GM21737 (cell line): Measurements from ENCODE around the gene YY1AP1.
"Not testable (repeated sequence)": the region's sequence is repeated elsewhere in the genome, so short reads cannot be mapped to it uniquely, and the experiment has no call there.

ENCODE experiments used
- ATAC-seq: cut with Tn5 transposase; IDR thresholded peaks from one replicate; pipeline ENCODE4 v1.9.1; 2021; ENCODE audit warnings: mild to moderate bottlenecking, moderate library complexity; ENCODE audit not compliant: unreplicated experiment

The YY1AP1 gene, protein sequence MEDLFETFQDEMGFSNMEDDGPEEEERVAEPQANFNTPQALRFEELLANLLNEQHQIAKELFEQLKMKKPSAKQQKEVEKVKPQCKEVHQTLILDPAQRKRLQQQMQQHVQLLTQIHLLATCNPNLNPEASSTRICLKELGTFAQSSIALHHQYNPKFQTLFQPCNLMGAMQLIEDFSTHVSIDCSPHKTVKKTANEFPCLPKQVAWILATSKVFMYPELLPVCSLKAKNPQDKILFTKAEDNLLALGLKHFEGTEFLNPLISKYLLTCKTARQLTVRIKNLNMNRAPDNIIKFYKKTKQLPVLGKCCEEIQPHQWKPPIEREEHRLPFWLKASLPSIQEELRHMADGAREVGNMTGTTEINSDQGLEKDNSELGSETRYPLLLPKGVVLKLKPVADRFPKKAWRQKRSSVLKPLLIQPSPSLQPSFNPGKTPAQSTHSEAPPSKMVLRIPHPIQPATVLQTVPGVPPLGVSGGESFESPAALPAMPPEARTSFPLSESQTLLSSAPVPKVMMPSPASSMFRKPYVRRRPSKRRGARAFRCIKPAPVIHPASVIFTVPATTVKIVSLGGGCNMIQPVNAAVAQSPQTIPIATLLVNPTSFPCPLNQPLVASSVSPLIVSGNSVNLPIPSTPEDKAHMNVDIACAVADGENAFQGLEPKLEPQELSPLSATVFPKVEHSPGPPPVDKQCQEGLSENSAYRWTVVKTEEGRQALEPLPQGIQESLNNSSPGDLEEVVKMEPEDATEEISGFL

DNA sequence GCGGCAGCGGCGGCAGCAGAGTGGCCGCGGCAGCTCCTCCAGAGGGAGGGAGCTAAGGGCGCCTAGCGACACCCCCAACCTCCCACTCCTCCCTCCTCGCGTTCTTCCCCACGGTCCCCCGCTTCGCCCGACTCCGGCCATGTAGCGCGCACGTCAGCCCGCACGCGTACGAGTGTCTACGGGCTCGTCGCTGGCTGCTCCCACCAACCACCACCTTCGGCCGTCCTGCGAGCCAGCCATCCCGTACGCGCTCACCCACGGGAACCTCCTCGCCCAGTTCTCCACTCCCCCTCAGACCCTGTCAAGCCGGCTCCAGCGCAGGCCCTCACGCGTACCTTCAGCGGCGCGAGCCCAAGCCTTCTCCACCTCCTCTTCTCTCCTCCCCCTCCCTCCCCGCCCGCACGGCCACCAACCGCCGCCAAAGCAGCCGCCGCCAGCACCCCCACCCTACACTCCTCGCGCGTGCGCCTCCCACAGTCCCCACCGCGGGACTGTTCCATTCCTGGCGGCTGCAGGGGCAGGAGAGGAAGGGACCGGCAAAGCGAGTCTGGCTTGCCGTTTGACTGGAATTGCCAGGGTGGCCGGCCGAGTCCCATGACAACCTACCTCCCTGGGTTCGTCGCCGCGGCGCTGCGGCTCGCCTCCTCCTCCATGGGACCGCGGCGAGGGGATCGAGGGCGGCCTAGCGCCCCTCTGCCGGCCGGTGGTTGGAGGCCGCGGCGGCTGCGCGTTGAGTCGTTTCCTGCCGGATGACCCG is at the start of gene YY1AP1:
Gene YY1AP1, minus strand, starts transcription at position 451 of the 757 bp plus-strand sequence. CDS start 8,338 bp downstream, outside the sequence.
- peak; percentile 74 for ATAC-seq

DNA sequence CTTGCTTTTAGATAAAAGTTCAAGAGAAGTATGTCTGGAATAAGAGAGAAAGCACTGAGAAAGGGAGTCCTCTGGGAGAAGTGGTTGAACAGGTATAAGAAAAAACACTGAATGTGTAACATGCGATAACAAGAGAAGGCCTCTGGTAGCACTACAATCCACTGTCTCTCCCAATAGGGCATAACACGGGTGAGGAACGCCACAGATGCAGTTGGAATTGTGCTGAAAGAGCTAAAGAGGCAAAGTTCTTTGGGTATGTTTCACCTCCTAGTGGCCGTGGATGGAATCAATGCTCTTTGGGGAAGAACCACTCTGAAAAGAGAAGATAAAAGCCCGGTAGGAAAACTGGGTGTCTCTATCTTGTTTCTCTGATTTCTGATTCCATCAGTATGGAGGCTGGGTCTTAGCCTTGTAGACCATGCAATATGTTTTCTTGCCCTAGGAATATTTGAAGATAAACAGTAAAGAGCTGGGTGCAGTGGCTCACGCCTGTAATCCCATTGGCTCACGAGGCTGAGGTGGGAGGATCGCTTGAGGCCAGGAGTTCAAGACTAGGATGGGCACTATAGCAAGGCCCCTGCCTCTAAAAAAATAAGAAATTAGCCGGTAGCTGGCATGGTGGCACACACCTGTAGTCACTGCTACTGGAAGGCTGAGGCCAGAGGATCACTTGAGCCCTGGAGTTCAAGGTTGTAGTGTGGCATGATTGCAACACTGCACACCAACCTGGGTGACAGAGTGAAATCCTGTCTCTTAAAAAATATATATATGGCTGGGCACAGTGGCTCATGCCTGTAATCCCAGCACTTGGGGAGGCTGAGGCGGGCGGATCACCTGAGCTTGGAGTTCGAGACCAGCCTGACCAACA is 40.7 kb upstream of the YY1AP1 start:
- no peak for ATAC-seq

DNA sequence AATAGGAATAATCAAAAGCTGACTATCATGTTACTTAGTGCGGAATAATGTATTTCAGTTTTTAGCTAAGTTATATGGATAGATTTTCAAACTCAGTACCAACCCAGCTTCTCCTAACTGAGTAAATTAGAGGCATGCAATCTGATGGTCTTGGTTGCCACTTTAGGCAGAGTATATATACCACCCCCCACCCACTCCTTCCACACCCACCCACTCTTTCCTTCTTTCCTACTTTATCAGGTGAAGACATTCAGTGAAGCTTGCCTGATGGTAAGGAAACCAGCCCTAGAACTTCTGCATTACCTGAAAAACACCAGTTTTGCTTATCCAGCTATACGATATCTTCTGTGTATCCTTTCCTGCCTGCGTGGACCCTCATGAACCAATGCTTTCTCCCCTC is 36.6 kb upstream of the YY1AP1 start:
- no peak for ATAC-seq

DNA sequence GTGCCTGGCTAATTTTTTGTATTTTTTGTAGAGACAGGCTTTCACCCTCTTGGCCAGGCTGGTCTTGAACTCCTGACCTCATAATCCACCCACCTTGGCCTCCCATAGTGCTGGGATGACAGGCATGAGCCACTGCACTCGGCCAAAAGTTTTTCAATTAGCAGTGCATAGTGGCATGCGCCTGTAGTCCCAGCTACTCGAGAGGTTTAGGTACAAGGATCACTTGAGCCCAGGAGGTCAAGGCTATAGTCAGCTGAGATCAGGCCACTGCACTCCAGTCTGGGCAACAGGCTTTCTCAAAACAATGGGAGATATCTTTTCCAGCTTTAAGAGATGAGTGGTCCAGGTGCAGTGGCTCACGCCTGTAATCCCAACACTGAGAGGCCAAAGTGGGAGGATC is 31.1 kb upstream of the YY1AP1 start:
- ATAC-seq, result no peak

DNA sequence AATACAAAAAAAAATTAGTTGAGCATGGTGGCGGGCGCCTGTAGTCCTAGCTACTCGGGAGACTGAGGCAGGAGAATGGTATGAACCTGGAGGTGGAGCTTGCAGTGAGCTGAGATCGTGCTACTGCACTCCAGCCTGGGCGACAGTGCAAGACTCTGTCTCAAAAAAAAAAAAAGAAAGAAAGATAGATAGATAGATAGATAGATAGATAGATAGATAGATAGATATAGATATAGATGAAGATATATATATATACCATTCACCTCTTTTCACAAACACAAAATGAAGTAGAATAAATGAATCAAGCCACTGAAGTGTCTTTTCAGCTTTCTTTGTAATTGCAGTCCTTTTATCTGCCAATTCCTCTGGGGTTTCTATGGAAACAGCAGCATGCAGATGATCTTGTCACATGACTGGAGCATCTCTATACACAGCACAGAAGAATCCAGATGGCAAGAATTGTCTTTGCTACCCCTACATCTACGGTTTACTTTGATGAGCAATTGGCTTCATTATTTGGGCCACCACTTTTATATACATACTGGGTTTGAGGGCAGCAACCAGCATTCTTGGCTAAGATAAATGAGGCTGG is 30.0 kb upstream of the YY1AP1 start:
- ATAC-seq, result not testable (repeated sequence)

DNA sequence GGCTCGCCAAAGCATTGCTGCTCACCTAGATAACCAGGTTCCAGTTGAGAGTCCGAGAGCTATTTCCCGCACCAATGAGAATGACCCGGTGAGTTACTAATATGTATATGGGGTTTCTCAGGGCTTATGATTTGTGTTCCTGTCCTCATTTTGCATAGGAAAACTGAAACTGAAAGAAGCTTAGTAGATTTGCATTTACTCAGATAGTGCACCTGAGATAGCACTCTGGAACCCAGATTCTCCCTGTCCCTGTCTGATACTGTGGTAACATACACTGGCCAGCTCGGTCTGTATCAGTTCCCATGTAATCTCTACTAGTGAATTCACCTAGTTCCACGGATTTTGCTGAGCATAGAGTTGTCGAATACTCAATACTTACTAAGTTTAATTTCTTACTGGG is 28.5 kb upstream of the YY1AP1 start:
- no peak for ATAC-seq

DNA sequence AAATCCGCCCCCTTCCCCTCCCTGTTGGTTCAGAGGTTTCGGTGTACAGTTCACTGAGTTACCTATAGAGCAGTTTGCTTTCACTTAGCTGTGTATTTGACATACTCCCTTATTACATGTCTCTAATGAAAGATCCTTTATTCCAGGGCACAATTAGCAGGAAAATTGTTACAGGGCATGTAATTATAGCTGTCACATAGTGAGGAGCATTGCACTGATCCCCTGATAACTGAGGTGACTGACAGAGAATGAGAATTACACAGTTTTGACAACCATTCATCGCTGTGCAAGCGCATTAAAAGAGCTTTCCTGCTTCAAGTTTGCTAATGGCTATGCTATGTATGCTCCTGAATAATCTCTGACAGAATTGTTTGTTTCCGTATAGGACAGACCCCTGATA is 27.2 kb upstream of the YY1AP1 start:
- ATAC-seq, result no peak

DNA sequence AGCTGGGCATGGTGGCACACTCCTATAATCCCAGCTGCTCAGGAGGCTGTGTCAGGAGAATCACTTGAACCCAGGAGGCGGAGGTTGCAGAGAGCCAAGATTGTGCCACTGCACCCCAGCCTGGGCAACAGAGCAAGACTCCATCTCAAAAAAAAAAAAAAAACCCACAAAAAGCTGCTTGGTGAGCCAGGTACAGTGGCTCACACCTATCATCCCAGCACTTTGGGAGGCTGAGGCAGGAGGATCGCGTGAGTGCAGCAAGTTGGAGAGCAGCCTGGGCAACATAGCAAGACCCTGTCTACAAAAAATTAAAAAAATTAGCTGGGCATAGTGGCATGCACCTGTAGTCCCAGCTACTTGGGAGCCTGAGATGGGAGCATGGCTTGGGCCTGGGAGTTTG is 26.5 kb upstream of the YY1AP1 start:
- ATAC-seq, result not testable (repeated sequence)

DNA sequence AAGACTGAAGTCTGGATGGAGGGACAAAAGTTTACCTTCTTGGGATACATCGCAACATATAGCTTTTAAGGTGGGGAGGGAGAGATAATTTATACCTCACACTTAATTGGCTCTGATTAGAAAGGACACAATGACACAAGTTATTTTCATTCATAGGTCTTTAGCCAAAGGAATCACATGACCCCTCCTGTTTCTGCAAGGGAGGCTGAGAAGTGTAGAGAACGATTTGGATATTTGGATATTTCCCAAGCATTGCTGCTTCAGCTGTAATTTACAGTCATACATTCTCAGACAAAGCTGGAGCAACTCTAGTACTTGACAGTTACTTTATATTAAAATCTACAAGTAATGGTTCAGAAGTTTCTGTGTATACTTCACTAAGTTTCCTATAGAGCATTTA is 24.5 kb upstream of the YY1AP1 start:
- ATAC-seq, result no peak

DNA sequence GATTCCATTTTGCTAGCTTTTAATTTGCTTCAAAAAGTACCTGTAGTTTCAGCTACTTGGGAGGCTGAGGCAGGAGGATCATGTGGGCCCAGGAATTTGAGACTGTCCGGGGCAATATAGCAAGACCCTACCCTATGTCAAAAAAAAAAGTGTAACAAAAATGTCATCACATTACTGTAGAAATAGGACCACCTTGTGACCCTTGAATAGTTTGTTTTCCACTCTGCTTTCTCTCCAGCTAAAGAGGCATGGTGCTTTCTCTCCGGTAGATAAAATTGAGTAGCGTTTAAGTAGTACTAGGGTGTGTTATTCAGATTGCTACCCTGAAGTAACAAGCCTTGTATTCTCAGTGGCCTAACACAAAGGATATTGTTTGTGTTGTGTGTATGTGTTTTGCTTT is 24.1 kb upstream of the YY1AP1 start:
- not testable (repeated sequence) for ATAC-seq

DNA sequence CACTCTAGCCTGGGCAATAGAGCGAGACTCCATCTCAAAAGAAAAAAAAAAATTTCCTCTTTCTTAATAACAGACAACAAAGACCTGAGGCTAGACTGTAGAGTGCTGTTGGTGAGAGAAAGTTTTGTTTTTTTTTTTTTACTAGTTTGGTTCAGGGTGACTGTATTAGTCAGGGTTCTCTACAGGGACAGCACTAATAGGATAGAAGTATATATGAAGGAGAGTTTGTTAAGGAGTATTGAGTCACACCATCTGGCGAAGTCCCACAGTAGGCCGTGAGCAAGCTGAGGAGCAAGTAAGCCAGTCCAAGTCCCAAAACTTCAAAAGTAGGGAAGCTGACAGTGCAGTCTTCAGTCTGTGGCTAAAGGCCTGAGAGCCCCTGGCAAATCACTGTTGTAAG is 22.9 kb upstream of the YY1AP1 start:
- not testable (repeated sequence) for ATAC-seq

DNA sequence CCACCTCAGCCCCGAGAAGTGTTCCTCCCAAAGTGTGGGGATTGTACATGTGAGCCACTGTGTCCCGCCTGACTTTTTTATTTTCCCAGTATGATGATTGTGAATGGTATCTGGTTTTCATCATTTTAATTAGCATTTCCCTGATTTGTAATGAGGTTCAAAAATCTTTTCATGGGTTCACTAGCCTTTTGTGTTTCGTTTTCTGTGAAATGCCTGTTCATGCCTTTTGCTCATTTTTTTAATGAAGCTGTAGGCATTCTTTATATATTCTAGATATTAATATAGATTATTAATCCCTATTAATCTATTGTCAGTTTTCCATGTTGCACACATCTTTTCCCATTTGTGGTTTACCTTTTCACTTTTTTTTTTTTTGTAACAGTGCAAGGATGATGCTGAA is 20.8 kb upstream of the YY1AP1 start:
- no peak for ATAC-seq

DNA sequence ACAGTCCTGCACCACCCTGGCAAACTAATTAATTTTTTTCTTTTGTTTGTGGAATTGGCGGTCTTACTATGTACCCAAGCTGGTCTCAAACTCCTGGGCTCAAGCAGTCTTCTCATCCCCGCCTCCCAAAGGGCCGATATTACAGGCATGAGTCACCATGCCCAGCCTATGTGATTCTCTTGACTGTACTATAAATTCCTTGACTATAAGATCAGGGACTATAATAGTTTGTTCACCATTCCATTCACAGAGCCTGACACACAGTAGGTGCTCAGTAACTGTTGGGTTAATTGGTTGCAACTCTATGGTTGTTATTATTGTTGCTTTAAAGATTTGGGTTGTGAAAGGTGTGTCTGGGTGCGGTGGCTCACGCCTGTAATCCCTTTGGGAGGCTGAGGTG is 17.6 kb upstream of the YY1AP1 start:
- ATAC-seq, result no peak

DNA sequence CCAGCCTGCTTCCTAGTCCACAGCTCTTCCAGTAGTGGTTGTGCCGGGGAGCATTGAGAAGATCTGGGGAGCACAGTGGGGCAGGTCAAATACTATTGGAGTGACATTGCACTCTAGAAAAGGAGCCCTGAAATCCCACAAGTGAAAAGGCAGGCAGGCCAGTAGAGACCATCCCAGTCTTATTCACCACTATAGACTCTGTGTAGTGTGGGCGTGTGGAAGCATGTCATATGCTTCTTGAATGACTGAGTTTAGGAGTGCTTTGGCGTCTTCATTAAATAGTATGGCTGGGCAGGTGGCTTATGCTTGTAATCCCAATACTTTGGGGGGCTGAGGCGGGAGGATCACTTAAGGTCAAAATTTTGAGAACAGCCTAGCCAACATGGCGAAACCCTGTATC is 15.8 kb upstream of the YY1AP1 start:
- ATAC-seq, result not testable (repeated sequence)

DNA sequence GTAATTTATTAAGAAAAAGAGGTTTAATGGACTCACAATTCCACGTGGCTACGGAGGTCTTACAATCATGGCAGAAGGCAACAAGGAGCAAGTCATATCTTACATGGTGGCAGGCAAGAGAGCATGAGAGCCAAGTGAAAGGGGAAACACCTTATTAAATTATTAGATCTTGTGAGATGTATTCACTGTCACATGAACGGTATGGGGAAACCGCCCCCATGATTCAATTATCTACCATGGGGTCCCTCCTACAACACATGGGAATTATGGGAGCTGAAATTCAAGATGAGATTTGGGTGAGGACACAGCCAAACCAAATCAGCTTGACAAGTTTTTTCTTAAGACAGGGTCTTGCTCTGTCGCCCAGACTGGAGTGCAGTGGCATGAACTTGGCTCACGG is 14.6 kb upstream of the YY1AP1 start:
- ATAC-seq, result no peak

DNA sequence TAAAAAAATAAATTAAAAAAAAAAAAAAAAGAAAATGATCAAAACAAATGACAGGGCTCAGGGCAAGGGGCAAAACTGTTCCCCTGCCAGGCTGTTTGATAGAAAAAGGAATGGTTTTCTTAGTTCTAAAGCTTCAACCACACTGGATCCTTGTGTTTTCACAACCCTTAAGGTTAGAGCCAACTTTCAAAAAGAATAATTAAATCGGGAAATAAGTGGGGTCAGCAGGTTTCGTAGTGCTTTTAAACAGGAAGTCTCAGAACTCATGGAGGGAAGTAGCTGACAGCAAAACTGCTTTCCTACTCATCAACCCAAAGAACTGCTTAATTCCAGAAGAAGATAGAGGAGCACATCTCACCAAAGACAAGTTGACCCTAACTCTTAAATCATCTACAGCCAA is 13.1 kb upstream of the YY1AP1 start:
- not testable (repeated sequence) for ATAC-seq

DNA sequence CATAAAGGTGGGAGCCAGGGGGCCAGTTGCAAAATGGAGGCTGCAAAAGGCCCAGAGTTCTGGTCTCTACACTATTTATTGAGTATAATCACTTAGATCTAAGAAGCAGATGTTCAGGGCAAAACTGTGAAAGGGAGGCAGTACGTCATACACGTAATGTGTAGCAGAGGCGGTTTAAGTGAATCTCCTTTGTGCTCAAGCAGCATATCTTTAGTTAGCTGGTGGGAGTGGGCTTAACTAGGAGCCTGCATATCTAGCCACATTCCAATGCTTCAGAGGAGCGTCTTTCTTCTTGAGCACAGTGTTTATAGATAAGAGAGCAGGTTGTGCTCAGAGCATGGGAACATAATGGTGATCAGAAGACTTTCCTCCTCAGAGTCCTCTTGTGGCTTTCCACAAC is 10.5 kb upstream of the YY1AP1 start:
- not testable (repeated sequence) for ATAC-seq

DNA sequence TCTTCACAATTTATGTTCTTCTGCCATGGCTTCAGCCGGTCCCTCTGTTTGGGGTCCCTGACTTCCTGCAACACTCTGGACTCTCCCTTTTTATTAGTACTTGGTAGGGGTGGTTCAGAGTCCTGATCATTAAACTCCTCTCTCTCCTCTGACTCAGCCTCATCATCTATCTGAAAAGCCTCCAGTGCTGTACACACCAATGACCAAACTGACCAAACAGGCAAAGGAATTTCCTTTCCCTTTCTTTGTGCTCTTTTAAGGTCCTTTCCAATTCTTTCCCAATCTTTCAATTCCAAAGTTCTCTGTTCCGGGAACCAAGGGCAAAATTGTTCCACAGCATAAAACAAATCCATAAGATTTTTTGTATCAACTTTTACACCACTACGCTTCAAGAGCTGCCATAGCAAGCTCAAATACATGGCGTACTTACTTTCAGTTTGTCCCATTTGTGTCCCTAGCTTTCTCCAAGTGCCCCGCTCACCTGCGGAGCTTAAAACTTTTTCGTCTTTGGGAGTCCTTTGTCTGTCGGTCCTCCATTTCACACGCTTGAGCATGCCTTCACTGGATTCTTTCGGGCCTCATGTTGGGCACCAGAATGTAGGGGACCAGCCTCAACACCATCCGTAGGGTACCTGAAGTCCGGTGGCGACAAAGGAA is 9.9 kb upstream of the YY1AP1 start:
- ATAC-seq, result no peak

DNA sequence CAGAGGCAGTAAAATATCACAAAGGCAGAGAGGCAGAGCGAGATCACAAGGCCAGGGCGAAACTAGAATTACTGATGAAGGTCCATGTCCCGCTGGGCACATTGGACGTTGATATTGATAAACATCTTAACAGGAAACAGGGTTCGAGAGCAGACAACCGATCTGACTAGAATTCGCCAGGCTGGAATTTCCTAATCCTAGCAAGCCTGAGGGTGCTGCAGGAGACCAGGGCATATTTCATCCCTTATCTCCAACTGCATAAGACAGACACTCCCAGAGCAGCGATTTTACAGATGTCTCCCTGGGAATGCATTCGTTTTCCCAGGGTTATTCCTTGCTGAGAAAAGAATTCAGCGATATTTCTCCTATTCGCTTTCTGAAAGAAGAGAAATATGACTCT is 9.0 kb upstream of the YY1AP1 start:
- not testable (repeated sequence) for ATAC-seq

DNA sequence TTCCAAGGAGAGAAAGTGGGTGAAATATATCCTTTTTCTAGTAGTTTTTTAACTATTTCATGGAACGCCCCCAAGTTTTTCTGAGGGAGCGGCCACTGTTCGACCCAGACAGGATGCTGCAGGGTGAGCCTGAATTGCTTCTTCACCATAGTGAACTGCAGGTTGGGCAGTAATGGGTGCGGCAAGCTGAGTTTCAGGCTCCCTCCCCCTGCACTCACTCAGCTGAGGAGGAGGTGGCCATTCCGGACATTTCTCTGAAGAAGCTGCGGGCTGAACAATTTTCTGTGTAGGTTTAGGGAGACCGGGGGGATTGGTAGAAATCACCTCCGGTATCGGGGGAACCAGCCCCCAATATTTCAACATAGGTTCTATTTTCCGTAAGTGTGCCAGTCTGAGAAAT is 8.5 kb upstream of the YY1AP1 start:
- ATAC-seq, result no peak
